ENCODE measurements around the gene FANCI.

DNA sequence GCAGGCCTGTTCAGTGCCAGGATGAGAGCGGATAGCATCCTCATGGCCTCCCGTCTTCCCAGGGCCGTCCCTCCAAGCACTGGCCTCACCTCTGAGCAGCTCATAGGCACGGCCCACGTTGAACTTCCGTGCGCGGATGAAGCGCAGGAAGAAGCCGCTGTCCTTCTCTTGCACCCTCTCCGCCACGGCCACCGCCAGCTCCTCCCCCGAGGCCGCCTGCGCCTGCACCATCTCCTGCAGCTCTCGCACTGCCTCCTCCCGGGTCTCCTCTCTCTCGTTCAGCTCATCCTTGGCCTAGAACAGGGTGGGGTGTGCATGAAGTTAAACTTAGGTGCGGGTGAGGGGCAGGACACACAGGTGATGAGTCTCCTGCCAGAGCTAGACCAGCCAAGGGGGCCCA is 26.7 kb upstream of the FANCI start:
- no peak for TF ChIP-seq CTCF (tag by site-specific recombination; IDR thresholded peaks at IDR 0.05)
- TF ChIP-seq ZNF843 (tag by site-specific recombination; IDR thresholded peaks at IDR 0.05): no peak
- TF ChIP-seq ZFHX2 (tag by site-specific recombination; conservative IDR thresholded peaks at IDR 0.05): no peak
- TF ChIP-seq, protein P1, sequence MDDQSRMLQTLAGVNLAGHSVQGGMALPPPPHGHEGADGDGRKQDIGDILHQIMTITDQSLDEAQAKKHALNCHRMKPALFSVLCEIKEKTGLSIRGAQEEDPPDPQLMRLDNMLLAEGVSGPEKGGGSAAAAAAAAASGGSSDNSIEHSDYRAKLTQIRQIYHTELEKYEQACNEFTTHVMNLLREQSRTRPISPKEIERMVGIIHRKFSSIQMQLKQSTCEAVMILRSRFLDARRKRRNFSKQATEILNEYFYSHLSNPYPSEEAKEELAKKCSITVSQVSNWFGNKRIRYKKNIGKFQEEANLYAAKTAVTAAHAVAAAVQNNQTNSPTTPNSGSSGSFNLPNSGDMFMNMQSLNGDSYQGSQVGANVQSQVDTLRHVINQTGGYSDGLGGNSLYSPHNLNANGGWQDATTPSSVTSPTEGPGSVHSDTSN (CRISPR knock-in tag; IDR thresholded peaks at IDR 0.05): no peak
- TF ChIP-seq ZNF416 (tag by site-specific recombination; IDR thresholded peaks at IDR 0.05): no peak
- TF ChIP-seq INSM2 (tag by site-specific recombination; IDR thresholded peaks at IDR 0.05): no peak
- no peak for TF ChIP-seq GFI1B (tag by site-specific recombination; IDR thresholded peaks at IDR 0.05)
- TF ChIP-seq ZNF324 (tag by site-specific recombination; IDR thresholded peaks at IDR 0.05): no peak
- TF ChIP-seq PRDM10 (tag by site-specific recombination; IDR thresholded peaks at IDR 0.05): no peak
- TF ChIP-seq ZNF274 (IDR thresholded peaks at IDR 0.05; ENCODE audit: low read length): no peak
- TF ChIP-seq ZNF274 (tag by site-specific recombination; IDR thresholded peaks at IDR 0.05; ENCODE audit: borderline replicate concordance): no peak
- no peak for TF ChIP-seq SP2 (tag by site-specific recombination; IDR thresholded peaks at IDR 0.05)
- no peak for TF ChIP-seq ZNF292 (tag by site-specific recombination; IDR thresholded peaks at IDR 0.05; ENCODE audit: borderline replicate concordance, low read depth)
- no peak for TF ChIP-seq ZXDB (tag by site-specific recombination; IDR thresholded peaks at IDR 0.05)

Data from HEK293 (cell line).